OCI-LY7 (cell line): Measurements from ENCODE around the gene CLEC2L.

Experiments used
- EZH2phosphoT487 ChIP-seq: fragments of 200-600 bp; sonication (generic); IDR thresholded peaks from 2 replicates; pipeline ENCODE4 v1.6.1; 2018; ENCODE audit warnings: low read depth, borderline replicate concordance, mild to moderate bottlenecking, mixed run types, antibody characterized with exemption, low read length, moderate library complexity, mixed read lengths
- TF ChIP-seq, protein P1 (sequence below): fragments of 200-600 bp; sonication (generic); conservative IDR thresholded peaks from 2 replicates; pipeline ENCODE4 v1.5.1; 2014; ENCODE audit warnings: mild to moderate bottlenecking, antibody characterized with exemption, low read length, moderate library complexity, mixed read lengths

DNA sequence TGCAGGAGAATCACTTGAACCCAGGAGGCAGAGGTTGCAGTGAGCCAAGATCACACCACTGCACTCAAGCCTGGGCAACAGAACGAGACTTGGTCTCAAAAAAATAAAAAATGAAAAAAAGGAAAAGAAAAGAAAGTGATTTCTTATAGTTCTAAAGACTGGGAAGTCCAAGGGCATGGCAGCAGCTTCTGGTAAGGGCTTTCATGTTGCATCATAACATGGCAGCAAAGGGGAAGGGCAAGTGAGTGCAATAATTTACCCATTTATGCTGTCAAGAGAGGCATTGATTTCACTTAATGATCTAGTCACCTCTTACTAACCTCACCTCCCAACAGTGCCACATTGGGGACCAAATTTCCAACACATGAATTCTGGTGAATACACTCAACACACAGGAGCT is 31.2 kb upstream of the CLEC2L start:
- TF ChIP-seq, protein P1, sequence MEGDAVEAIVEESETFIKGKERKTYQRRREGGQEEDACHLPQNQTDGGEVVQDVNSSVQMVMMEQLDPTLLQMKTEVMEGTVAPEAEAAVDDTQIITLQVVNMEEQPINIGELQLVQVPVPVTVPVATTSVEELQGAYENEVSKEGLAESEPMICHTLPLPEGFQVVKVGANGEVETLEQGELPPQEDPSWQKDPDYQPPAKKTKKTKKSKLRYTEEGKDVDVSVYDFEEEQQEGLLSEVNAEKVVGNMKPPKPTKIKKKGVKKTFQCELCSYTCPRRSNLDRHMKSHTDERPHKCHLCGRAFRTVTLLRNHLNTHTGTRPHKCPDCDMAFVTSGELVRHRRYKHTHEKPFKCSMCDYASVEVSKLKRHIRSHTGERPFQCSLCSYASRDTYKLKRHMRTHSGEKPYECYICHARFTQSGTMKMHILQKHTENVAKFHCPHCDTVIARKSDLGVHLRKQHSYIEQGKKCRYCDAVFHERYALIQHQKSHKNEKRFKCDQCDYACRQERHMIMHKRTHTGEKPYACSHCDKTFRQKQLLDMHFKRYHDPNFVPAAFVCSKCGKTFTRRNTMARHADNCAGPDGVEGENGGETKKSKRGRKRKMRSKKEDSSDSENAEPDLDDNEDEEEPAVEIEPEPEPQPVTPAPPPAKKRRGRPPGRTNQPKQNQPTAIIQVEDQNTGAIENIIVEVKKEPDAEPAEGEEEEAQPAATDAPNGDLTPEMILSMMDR = no peak
- no peak for TF ChIP-seq EZH2phosphoT487
